Activated CD4-positive, alpha-beta T cell treated with anti-CD3 and anti-CD28 coated beads, Interleukin-10, Interleukin-2, amounts not matched to agents 100 ng/mL and 50 ng/mL, durations not matched to agents 16 hours and 8 hours (primary cell): ENCODE data around the gene DGAT2.

Source experiments
- DNase-seq: peaks from one replicate; pipeline ENCODE4 v3.0.0-alpha.2; 2020

The DGAT2 gene

GRCh38 chr11:75831915-75832502, 63.4 kb downstream of the DGAT2 start:
- no peak for DNase-seq

- DNase-seq: no peak
Observed at GRCh38 chr11:75834728-75835127, 66.2 kb downstream of the DGAT2 start.

- DNase-seq: no peak
Observed at GRCh38 chr11:75836417-75836816, 67.8 kb downstream of the DGAT2 start.

GRCh38 chr11:75839851-75840250, 71.3 kb downstream of the DGAT2 start:
- DNase-seq: no peak

- no peak for DNase-seq
Observed at GRCh38 chr11:75840522-75840921, 71.9 kb downstream of the DGAT2 start.

- no peak for DNase-seq
Observed at GRCh38 chr11:75841739-75842138, 73.2 kb downstream of the DGAT2 start.

- no peak for DNase-seq
Observed at GRCh38 chr11:75845324-75845723, 76.7 kb downstream of the DGAT2 start.

GRCh38 chr11:75849894-75850293, 81.3 kb downstream of the DGAT2 start:
- DNase-seq: no peak

- no peak for DNase-seq
Observed at GRCh38 chr11:75850787-75851186, 82.2 kb downstream of the DGAT2 start.
